DOHH2 (cell line): ENCODE data around the gene VAV1.
A peak's percentile ranks its signal among the peaks of the same experiment; 100 is the strongest.

ENCODE experiments used
- H3F3A ChIP-seq: fragments of 200-600 bp; sonication (generic), shearing (Covaris generic); 2 replicates; pipeline ENCODE4 v1.6.0; 2016; ENCODE audit warnings: antibody characterized with exemption, mild to moderate bottlenecking; ENCODE audit not compliant: control insufficient read depth, insufficient read depth
- H3K27ac ChIP-seq: fragments of 200-600 bp; sonication (generic); 2 replicates; pipeline ENCODE4 v1.5.1; 2014; ENCODE audit warnings: low read depth, mild to moderate bottlenecking, low read length, moderate library complexity
- H3K27me3 ChIP-seq: fragments of 200-600 bp; sonication (generic); 2 replicates; pipeline ENCODE4 v1.6.1; 2014; ENCODE audit warnings: mild to moderate bottlenecking, low read length, mixed read lengths; ENCODE audit not compliant: control insufficient read depth
- H3K36me3 ChIP-seq: fragments of 200-600 bp; sonication (generic); 2 replicates; pipeline ENCODE4 v1.6.1; 2014; ENCODE audit warnings: mild to moderate bottlenecking, low read length, moderate library complexity, mixed read lengths; ENCODE audit not compliant: control insufficient read depth
- H3K4me1 ChIP-seq: fragments of 200-600 bp; sonication (generic); 2 replicates; pipeline ENCODE4 v1.6.1; 2014; ENCODE audit warnings: mild to moderate bottlenecking, low read length, mixed read lengths; ENCODE audit not compliant: control insufficient read depth
- H3K4me2 ChIP-seq: fragments of 200-600 bp; sonication (generic); 2 replicates; pipeline ENCODE4 v1.6.0; 2014; ENCODE audit warnings: mild to moderate bottlenecking, low read length, moderate library complexity
- H3K4me3 ChIP-seq: fragments of 200-600 bp; sonication (generic); 2 replicates; pipeline ENCODE4 v1.5.1; 2014; ENCODE audit warnings: mild to moderate bottlenecking, low read length, mixed read lengths
- H3K79me2 ChIP-seq: fragments of 200-600 bp; sonication (generic); 2 replicates; pipeline ENCODE4 v1.6.1; 2014; ENCODE audit warnings: mild to moderate bottlenecking, low read length, mixed read lengths; ENCODE audit not compliant: control insufficient read depth
- H3K9me2 ChIP-seq: fragments of 200-600 bp; sonication (generic); replicated peaks from 2 replicates; pipeline ENCODE4 v1.6.1; 2014; ENCODE audit warnings: mild to moderate bottlenecking, low read length, mixed read lengths; ENCODE audit not compliant: control insufficient read depth
- H3K9me3 ChIP-seq: fragments of 200-600 bp; sonication (generic); 2 replicates; pipeline ENCODE4 v1.6.1; 2014; ENCODE audit warnings: antibody characterized with exemption, low read length, mixed read lengths; ENCODE audit not compliant: control insufficient read depth, insufficient read depth
- H4K20me1 ChIP-seq: fragments of 200-600 bp; sonication (generic); 2 replicates; pipeline ENCODE4 v1.6.0; 2014; ENCODE audit warnings: low read depth, mild to moderate bottlenecking, antibody characterized with exemption, low read length, moderate library complexity; ENCODE audit not compliant: control insufficient read depth, insufficient read depth
- CTCF ChIP-seq: fragments of 200-600 bp; sonication (generic); IDR thresholded peaks from one replicate; pipeline ENCODE4 v1.5.1; 2014; ENCODE audit warnings: antibody characterized with exemption, mild to moderate bottlenecking, low read depth, low read length; ENCODE audit not compliant: poor library complexity, severe bottlenecking
- EZH2phosphoT487 ChIP-seq: fragments of 200-600 bp; sonication (generic); IDR thresholded peaks from 2 replicates; pipeline ENCODE4 v1.6.1; 2017; ENCODE audit warnings: borderline replicate concordance, mild to moderate bottlenecking, antibody characterized with exemption, low read length, moderate library complexity, mixed read lengths

Gene VAV1

GRCh38 chr19:6801485-6802086 is 29.1 kb downstream of the VAV1 start:
- Histone ChIP-seq H3K79me2 (peaks cover 78% of the 10 kb centered on the region), H3K27ac (peak overlapping the region; percentile 94)

GRCh38 chr19:6802336-6803035 is 30.0 kb downstream of the VAV1 start:
- Histone ChIP-seq H3K36me3 (peaks cover 14% of the 10 kb centered on the region), H3K79me2 (peaks cover 76% of the 10 kb centered on the region), H3K27me3 (no peaks in the 10 kb centered on the region), H3K4me2 (peak overlapping the region; percentile 95), H4K20me1 (no peaks in the 10 kb centered on the region), H3K27ac (peak overlapping the region; percentile 94), H3K9me3 (no peaks in the 10 kb centered on the region), H3K4me3 (peak overlapping the region; percentile 69), H3K9me2 (no peaks in the 10 kb centered on the region), H3F3A (peaks cover 16% of the 10 kb centered on the region), H3K4me1 (peaks cover 60% of the 10 kb centered on the region)
- TF ChIP-seq CTCF (peak; percentile 59), EZH2phosphoT487 (no peak)

More at GRCh38 chr19:6801485-6802086, 29.1 kb downstream of the VAV1 start:
- Histone ChIP-seq H3K9me3 (no peaks in the 10 kb centered on the region), H3K9me2 (no peaks in the 10 kb centered on the region), H4K20me1 (no peaks in the 10 kb centered on the region), H3K36me3 (peaks cover 14% of the 10 kb centered on the region), H3K4me1 (peaks cover 63% of the 10 kb centered on the region), H3F3A (peaks cover 16% of the 10 kb centered on the region), H3K4me3 (peak overlapping the region; percentile 77), H3K27me3 (no peaks in the 10 kb centered on the region), H3K4me2 (peak overlapping the region; percentile 95)
- no peak for TF ChIP-seq CTCF
- TF ChIP-seq EZH2phosphoT487, result no peak

GRCh38 chr19:6803036-6803404 is 30.5 kb downstream of the VAV1 start:
- H3F3A ChIP-seq, result peaks cover 16% of the 10 kb centered on the region
- no peaks in the 10 kb centered on the region for H3K9me3 ChIP-seq
- no peaks in the 10 kb centered on the region for H4K20me1 ChIP-seq
- TF ChIP-seq EZH2phosphoT487, result no peak
- no peak for TF ChIP-seq CTCF
- H3K4me1 ChIP-seq, result peaks cover 60% of the 10 kb centered on the region
- H3K27ac ChIP-seq, result peak overlapping the region; percentile 94
- H3K79me2 ChIP-seq, result peaks cover 71% of the 10 kb centered on the region
- H3K9me2 ChIP-seq, result no peaks in the 10 kb centered on the region
- peaks cover 14% of the 10 kb centered on the region for H3K36me3 ChIP-seq
- H3K4me3 ChIP-seq, result peak overlapping the region; percentile 69
- H3K4me2 ChIP-seq, result peak overlapping the region; percentile 95
- H3K27me3 ChIP-seq, result no peaks in the 10 kb centered on the region
